ENCODE results near the gene CLDN6.

Gene CLDN6

GRCh38 chr16:3051494-3051893 lies 33.5 kb upstream of the CLDN6 start:
- no peak for DNase-seq

GRCh38 chr16:3051009-3051408 lies 33.0 kb upstream of the CLDN6 start:
- no peak for DNase-seq

GRCh38 chr16:3050487-3050886 lies 32.5 kb upstream of the CLDN6 start:
- no peak for DNase-seq

- DNase-seq, result no peak
Measured at GRCh38 chr16:3049921-3050481, 32.0 kb upstream of the CLDN6 start.

GRCh38 chr16:3047387-3047720 lies 29.4 kb upstream of the CLDN6 start:
- no peak for DNase-seq

GRCh38 chr16:3046641-3047386 lies 28.8 kb upstream of the CLDN6 start:
- DNase-seq, result no peak

GRCh38 chr16:3045758-3046640 lies 28.0 kb upstream of the CLDN6 start, which contains the start of gene MMP25:
MMP25 (plus strand) TSS chr16:3046561; CDS start chr16:3046918, 357 bp downstream.
- no peak for DNase-seq

GRCh38 chr16:3044708-3045107 lies 26.7 kb upstream of the CLDN6 start:
- DNase-seq, result no peak

- no peak for DNase-seq
Measured at GRCh38 chr16:3042376-3042775, 24.4 kb upstream of the CLDN6 start.

- DNase-seq, result no peak
Measured at GRCh38 chr16:3038896-3039295, 20.9 kb upstream of the CLDN6 start.

GRCh38 chr16:3038256-3038655 lies 20.3 kb upstream of the CLDN6 start:
- DNase-seq, result no peak

- no peak for DNase-seq
Measured at GRCh38 chr16:3036726-3037315, 18.8 kb upstream of the CLDN6 start, which contains the start of gene BICDL2. BICDL2 (minus strand) TSS chr16:3036944; CDS start chr16:3035496, 1,448 bp downstream.

- DNase-seq, result no peak
Measured at GRCh38 chr16:3035972-3036725, 18.2 kb upstream of the CLDN6 start.

- DNase-seq, result no peak
Measured at GRCh38 chr16:3035289-3035971, 17.4 kb upstream of the CLDN6 start.

GRCh38 chr16:3032624-3033023 lies 14.6 kb upstream of the CLDN6 start:
- DNase-seq, result no peak

GRCh38 chr16:3030222-3031212 lies 12.5 kb upstream of the CLDN6 start:
- DNase-seq, result no peak

- no peak for DNase-seq
Measured at GRCh38 chr16:3029491-3030221, 11.7 kb upstream of the CLDN6 start.

GRCh38 chr16:3028716-3029319 lies 10.8 kb upstream of the CLDN6 start:
- DNase-seq, result no peak

- DNase-seq, result peak; percentile 73
Measured at GRCh38 chr16:3027983-3028715, 10.2 kb upstream of the CLDN6 start.

Data from left hindlimb (tissue), 1 donor.